Neural crest cell (in vitro differentiated cells): Measurements from ENCODE around the gene LMO7. TPM values are rescaled to one million over a fixed set of nuclear protein-coding genes. Genes with fewer than 3 reads are reported as not detected.

Source experiments
- DNase-seq: peaks from one replicate; pipeline ENCODE4 v3.0.0; 2021; ENCODE audit warnings: low read depth, mixed read lengths, low spot score
- H3K27ac Mint-ChIP-seq: one replicate; pipeline ENCODE4 v1.8.0; 2021; ENCODE audit warnings: mild to moderate bottlenecking, mixed read lengths; ENCODE audit not compliant: unreplicated experiment
- H3K27me3 Mint-ChIP-seq: 2 replicates; pipeline ENCODE4 v1.8.0; 2021; ENCODE audit warnings: low read depth, mild to moderate bottlenecking, mixed read lengths
- H3K36me3 Mint-ChIP-seq: 2 replicates; pipeline ENCODE4 v1.8.0; 2021; ENCODE audit warnings: low read depth, mild to moderate bottlenecking, mixed read lengths
- H3K4me1 Mint-ChIP-seq: 2 replicates; pipeline ENCODE4 v1.8.0; 2021; ENCODE audit warnings: mixed read lengths
- H3K4me3 Mint-ChIP-seq: one replicate; pipeline ENCODE4 v1.8.0; 2021; ENCODE audit warnings: mild to moderate bottlenecking, mixed read lengths
- H3K9me3 Mint-ChIP-seq: 2 replicates; pipeline ENCODE4 v1.8.0; 2021; ENCODE audit warnings: mixed read lengths
- total RNA-seq: library from RNA; stranded (reverse); gene quantifications from 2 replicates; pipeline ENCODE4 v1.2.1, GENCODE V29; 2021
- TF ChIP-seq, protein P1 (sequence below): fragments of 200-600 bp; sonication (generic); conservative IDR thresholded peaks from 2 replicates; pipeline ENCODE4 v1.5.0; 2021; ENCODE audit warnings: antibody characterized with exemption, mild to moderate bottlenecking

Gene LMO7
- total RNA-seq, 1 donor from 2014 or later, result 4.8 TPM

DNA sequence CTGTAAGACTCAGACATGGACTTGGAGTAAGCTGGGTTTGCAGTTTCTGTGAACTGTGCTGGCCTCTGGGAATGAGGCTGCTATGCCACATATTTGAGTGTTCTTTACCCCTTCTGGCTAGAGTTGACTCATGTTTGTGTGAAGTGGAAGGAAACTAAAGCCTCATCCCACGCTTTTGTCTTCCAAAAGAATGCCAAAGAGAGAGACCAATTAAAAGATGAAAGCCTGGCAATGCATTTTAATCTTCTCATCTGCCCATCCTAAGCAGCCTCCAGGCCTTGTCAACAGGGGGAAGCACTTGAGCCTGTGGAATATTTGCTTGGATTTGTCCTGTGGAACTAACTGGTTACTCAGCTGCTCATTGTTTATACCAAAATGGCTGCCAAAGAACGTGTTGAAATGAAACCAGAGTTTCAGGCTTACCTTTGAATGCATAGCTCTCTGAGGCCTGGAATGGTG lies 49.1 kb downstream of the LMO7 start:
- Mint-ChIP-seq H3K4me1 (no peaks in the 10 kb centered on the region), H3K27ac (no peak overlapping the region), H3K9me3 (no peaks in the 10 kb centered on the region), H3K4me3 (no peak overlapping the region), H3K27me3 (no peaks in the 10 kb centered on the region), H3K36me3 (no peaks in the 10 kb centered on the region)
- DNase-seq, result no peak
- TF ChIP-seq, protein P1, sequence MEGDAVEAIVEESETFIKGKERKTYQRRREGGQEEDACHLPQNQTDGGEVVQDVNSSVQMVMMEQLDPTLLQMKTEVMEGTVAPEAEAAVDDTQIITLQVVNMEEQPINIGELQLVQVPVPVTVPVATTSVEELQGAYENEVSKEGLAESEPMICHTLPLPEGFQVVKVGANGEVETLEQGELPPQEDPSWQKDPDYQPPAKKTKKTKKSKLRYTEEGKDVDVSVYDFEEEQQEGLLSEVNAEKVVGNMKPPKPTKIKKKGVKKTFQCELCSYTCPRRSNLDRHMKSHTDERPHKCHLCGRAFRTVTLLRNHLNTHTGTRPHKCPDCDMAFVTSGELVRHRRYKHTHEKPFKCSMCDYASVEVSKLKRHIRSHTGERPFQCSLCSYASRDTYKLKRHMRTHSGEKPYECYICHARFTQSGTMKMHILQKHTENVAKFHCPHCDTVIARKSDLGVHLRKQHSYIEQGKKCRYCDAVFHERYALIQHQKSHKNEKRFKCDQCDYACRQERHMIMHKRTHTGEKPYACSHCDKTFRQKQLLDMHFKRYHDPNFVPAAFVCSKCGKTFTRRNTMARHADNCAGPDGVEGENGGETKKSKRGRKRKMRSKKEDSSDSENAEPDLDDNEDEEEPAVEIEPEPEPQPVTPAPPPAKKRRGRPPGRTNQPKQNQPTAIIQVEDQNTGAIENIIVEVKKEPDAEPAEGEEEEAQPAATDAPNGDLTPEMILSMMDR, result no peak

DNA sequence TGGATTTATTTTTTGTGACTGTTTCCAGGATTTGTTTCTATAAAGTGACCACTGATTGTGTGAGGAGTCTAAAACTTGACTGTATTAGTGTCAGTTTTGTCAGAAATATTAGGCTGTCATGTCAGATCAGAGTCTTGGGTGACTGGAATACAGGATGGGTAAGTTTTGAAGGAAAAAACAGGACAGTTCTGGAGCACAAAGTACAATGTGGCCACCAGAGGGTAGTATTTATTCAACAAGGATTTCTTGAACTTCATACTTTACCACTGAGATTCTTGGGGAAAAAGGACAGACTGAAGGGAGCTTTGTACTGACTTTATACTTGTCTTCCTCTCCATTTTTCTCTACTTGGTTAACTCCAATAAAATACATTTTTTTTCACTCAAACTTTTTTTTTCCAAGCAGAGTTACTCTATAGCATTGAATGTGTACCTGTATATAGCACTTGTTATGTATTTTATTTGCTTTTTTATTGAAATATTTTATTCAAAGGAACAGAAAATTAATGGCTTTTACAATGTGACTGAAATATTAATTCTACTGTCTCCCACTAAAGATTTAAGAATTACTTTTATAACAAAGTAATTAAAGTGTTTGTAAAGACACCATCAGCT lies 51.1 kb downstream of the LMO7 start:
- Mint-ChIP-seq H3K27ac (no peak overlapping the region), H3K9me3 (no peaks in the 10 kb centered on the region), H3K27me3 (no peaks in the 10 kb centered on the region), H3K36me3 (no peaks in the 10 kb centered on the region), H3K4me3 (no peak overlapping the region), H3K4me1 (no peaks in the 10 kb centered on the region)
- DNase-seq, result no peak
- TF ChIP-seq, protein P1, result peak; percentile 75

DNA sequence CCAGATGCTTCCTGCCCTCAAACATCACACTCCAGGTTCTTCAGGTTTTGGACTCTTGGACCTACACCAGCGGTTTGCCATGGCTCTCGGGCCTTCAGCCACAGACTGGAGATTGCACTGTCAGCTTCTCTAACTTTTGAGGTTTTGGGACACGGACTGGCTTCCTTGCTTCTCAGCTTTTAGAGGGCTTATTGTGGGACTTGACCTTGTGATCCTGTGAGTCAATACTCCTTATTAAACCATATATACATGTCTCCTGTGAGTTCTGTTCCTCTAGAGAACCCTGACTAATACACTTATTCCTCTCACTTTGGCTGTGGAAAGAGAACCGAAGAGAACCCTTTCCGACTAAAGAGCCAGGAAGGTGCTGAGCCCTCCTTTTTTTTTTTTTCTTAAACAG lies 53.6 kb downstream of the LMO7 start:
- Mint-ChIP-seq H3K4me1 (no peaks in the 10 kb centered on the region), H3K9me3 (no peaks in the 10 kb centered on the region), H3K27ac (no peak overlapping the region), H3K27me3 (no peaks in the 10 kb centered on the region), H3K4me3 (no peak overlapping the region), H3K36me3 (no peaks in the 10 kb centered on the region)
- DNase-seq, result no peak
- TF ChIP-seq, protein P1, result no peak

GRCh38 chr13:75690607-75691006 lies 54.5 kb downstream of the LMO7 start:
- no peaks in the 10 kb centered on the region for H3K9me3 Mint-ChIP-seq
- H3K4me1 Mint-ChIP-seq, result no peaks in the 10 kb centered on the region
- TF ChIP-seq, protein P1, result no peak
- H3K36me3 Mint-ChIP-seq, result no peaks in the 10 kb centered on the region
- H3K27ac Mint-ChIP-seq, result no peak overlapping the region
- no peak overlapping the region for H3K4me3 Mint-ChIP-seq
- no peak for DNase-seq
- no peaks in the 10 kb centered on the region for H3K27me3 Mint-ChIP-seq

DNA sequence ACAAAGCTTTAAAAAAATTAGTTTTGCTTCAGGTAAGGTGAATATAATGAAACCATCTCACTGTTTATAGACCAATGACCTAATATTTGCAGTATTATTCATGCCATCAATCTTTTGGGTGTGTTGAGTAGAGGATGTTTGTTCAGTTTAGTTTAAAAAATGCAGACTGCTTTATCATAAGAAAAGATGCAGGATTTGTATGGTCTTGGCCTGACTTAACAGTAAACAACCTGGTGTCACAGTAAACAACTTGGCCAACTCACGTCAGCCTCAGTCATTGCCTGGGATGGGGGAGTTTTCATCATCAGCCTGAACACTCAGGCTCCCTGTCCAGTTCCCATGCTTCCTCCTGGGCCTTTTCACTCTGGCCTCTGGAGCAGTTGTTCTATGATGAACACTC lies 55.1 kb downstream of the LMO7 start:
- H3K36me3 Mint-ChIP-seq, result no peaks in the 10 kb centered on the region
- no peaks in the 10 kb centered on the region for H3K27me3 Mint-ChIP-seq
- TF ChIP-seq, protein P1, result no peak
- no peak overlapping the region for H3K4me3 Mint-ChIP-seq
- H3K9me3 Mint-ChIP-seq, result no peaks in the 10 kb centered on the region
- H3K4me1 Mint-ChIP-seq, result no peaks in the 10 kb centered on the region
- no peak for DNase-seq
- no peak overlapping the region for H3K27ac Mint-ChIP-seq
